ENCODE data around the gene OR2T33.

The OR2T33 gene

GRCh38 chr1:248229360-248229908 lies 48.3 kb downstream of the OR2T33 start:
- DNase-seq (ENCODE audit: low read depth in 1 of 2, low spot score in 1 of 2) = no peak
- in situ Hi-C loops (cut with HindIII; ENCODE audit: low pct_unique_long_range_greater_than_20kb, low sequenced_read_pairs) = no loop called here
- TF ChIP-seq JUND (IDR thresholded peaks at IDR 0.05; ENCODE audit: low read depth) = no peak

DNA sequence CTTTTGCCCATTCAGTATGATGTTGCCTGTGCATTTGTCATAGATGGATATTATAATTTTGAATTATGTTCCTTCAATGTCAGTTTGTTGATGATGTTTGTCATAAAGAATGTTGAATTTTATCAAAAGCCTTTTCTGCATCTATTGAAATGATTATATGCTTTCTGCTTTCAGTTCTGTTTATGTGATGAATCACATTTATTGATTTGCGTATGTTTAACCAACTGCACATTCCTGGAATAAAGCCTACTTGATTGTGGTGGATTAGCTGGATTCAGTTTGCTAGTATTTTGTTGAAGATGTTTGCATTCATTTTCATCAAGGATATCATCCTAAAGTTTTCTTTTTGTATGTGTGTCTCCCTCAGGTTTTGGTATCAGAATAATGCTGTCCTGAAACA lies 52.2 kb downstream of the OR2T33 start:
- DNase-seq (ENCODE audit: low read depth in 1 of 2, low spot score in 1 of 2) = no peak
- in situ Hi-C loops (cut with HindIII; ENCODE audit: low pct_unique_long_range_greater_than_20kb, low sequenced_read_pairs) = no loop called here
- no peak for TF ChIP-seq JUND (IDR thresholded peaks at IDR 0.05; ENCODE audit: low read depth)

Data from T47D (cell line).